Measurements from ENCODE around the gene LRRC36. TPM values are rescaled to one million over a fixed set of nuclear protein-coding genes. Genes with fewer than 3 reads are reported as not detected.

LRRC36 gene
- total and polyA plus RNA-seq, 8 donors, result 3.0 to 73.6 (median 55.7) TPM

DNA sequence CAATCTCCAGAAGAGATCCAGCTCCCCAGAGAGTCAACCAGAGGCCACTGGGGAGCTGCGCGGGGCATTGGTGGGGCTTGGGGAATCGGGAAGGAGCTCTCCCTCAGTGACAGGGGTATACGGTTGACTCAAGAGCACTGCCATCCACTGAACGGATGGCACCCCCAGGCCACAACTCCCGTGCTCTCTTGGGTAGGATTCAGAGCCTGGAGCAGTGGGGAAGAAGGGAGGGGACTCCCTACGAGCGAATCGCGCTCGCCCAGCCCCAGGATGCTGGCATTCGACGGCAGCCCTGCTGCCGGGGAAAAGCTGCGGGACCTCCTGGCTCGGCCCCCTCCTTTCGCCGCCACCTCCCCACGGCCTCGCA is 67.2 kb downstream of the LRRC36 start:
- H3K4me1 ChIP-seq, result peaks cover 31 to 76% of the 10 kb centered on the region in 2 donors
- peak overlapping the region; percentile 64 to 65 for H3K27ac ChIP-seq
- intact Hi-C loops (cut with DNase I), result no loop called here
- no peaks in the 10 kb centered on the region for H3K9me3 ChIP-seq
- ATAC-seq, result no peak
- TF ChIP-seq CTCF (IDR thresholded peaks at IDR 0.05), result no peak
- peak in 1 of 4 donors; percentile 73 for DNase-seq
- H3K36me3 ChIP-seq, result no peaks in the 10 kb centered on the region
- peak overlapping the region; percentile 40 to 47 for H3K4me3 ChIP-seq
- peaks cover 0 to 43% of the 10 kb centered on the region in 2 donors for H3K27me3 ChIP-seq

DNA sequence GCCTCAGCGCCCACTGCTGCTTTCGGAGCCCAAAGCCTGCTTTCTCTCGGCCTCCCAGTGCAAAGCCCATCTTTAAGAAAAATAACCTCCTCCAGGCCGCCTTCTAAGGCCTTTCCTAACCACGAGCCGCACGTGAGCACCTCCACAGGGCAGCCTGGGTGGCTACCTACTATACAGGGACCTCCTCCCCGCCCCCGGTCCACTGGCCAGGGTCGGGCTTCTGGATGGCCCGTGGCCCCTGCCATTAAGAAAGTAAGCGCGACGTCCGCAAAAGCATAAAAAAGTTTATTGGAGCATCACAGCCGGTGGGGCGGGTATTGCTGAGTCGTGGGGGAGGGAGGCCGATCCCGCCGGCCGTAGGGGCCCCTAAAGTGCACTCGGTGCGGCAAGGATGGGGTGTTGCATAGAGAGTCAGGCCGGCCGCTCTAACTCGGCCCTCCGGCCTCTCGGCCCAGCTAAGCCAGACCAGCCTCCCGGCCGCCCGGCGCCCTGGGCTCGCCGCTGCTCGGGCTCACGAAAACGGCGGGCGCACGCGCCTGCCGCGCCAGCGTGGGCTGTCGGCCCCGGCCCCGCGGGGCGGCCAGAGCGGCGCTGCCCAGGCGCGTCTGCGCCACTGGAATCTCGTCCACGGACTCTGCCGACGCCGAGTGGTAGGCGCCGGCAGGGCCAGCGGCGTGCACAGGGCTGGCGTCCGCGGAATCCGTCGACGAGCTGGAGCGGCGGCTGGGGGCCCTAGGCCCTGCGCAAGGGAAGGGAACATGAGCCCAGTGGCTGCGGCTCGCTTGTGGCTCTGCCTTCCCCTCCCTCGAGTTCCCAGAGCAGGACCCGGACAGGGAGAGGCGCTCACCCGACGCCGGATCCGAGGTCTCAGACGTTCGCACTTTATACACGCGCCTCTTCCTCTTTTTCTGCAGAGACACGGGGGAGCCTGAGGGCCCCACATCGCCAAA is 67.8 kb downstream of the LRRC36 start:
- peak overlapping the region; percentile 64 to 65 for H3K27ac ChIP-seq
- H3K36me3 ChIP-seq, result no peaks in the 10 kb centered on the region
- intact Hi-C loops (cut with DNase I), result no loop called here
- H3K9me3 ChIP-seq, result no peaks in the 10 kb centered on the region
- H3K27me3 ChIP-seq, result peaks cover 0 to 43% of the 10 kb centered on the region in 2 donors
- H3K4me3 ChIP-seq, result peak overlapping the region; percentile 40 to 47
- peaks cover 33 to 80% of the 10 kb centered on the region in 2 donors for H3K4me1 ChIP-seq
- ATAC-seq (no peak), DNase-seq (peak in 1 of 4 donors; percentile 75)
- no peak for TF ChIP-seq CTCF (IDR thresholded peaks at IDR 0.05)

- H3K27me3 ChIP-seq, result peaks cover 0 to 43% of the 10 kb centered on the region in 2 donors
- intact Hi-C loops (cut with DNase I), result no loop called here
- H3K27ac ChIP-seq, result peak overlapping the region in 1 of 2 donors; percentile 65
- H3K9me3 ChIP-seq, result no peaks in the 10 kb centered on the region
- no peaks in the 10 kb centered on the region for H3K36me3 ChIP-seq
- no peak overlapping the region for H3K4me3 ChIP-seq
- H3K4me1 ChIP-seq, result peaks cover 34 to 80% of the 10 kb centered on the region in 2 donors
- TF ChIP-seq CTCF (IDR thresholded peaks at IDR 0.05), result no peak
- ATAC-seq (no peak), DNase-seq (no peak)
Measured at GRCh38 chr16:67395105-67395457, 68.5 kb downstream of the LRRC36 start.

- peak overlapping the region in 1 of 2 donors; percentile 65 for H3K27ac ChIP-seq
- peaks cover 0 to 43% of the 10 kb centered on the region in 2 donors for H3K27me3 ChIP-seq
- ATAC-seq (no peak), DNase-seq (no peak)
- no peak overlapping the region for H3K4me3 ChIP-seq
- intact Hi-C loops (cut with DNase I), result no loop called here
- H3K36me3 ChIP-seq, result no peaks in the 10 kb centered on the region
- no peak for TF ChIP-seq CTCF (IDR thresholded peaks at IDR 0.05)
- no peaks in the 10 kb centered on the region for H3K9me3 ChIP-seq
- H3K4me1 ChIP-seq, result peaks cover 34 to 74% of the 10 kb centered on the region in 2 donors
Measured at GRCh38 chr16:67395458-67396158, 69.0 kb downstream of the LRRC36 start.
